Caco-2 (cell line): ENCODE data around the gene CCDC81. TPM values are rescaled to one million over a fixed set of nuclear protein-coding genes. Genes with fewer than 3 reads are reported as not detected.
A peak's percentile ranks its signal among the peaks of the same experiment; 100 is the strongest.

Experiments used
- BruUV-seq: library from RNA; stranded (reverse); fragments of 400-500 nt; replicated peaks from 2 replicates; lab custom pipeline; 2021; lab: Mats Ljungman, UMichigan
- CTCF ChIA-PET: fragments of 300-600 bp; sonication (Branson Sonifier 250); formaldehyde crosslinking; loops from one replicate; lab custom pipeline; 2022; ENCODE audit warnings: antibody characterized with exemption; lab: Charles Lee
- POLR2A ChIA-PET: fragments of 300-600 bp; sonication (Branson Sonifier 250); formaldehyde crosslinking; loops from one replicate; lab custom pipeline; 2022; ENCODE audit warnings: antibody characterized with exemption; lab: Charles Lee
- DNase-seq, 2 experiments: peaks; one replicate each; pipeline versions ENCODE4 v3.0.0 to v3.0.0-alpha.2; 2020 to 2022
- H3K27me3 ChIP-seq: replicated peaks from 2 replicates; pipeline ENCODE4 v1.6.0; 2011; ENCODE audit warnings: low read length; ENCODE audit not compliant: control insufficient read depth, insufficient read depth
- H3K36me3 ChIP-seq: 2 replicates; pipeline ENCODE4 v1.5.1; 2011; ENCODE audit warnings: low read length; ENCODE audit not compliant: control insufficient read depth, insufficient read depth
- H3K4me1 ChIP-seq: fragments of 250-450 bp; sonication (Bioruptor Pico); 2 replicates; pipeline ENCODE4 v1.5.1; 2020; ENCODE audit warnings: mild to moderate bottlenecking
- H3K4me3 ChIP-seq: 2 replicates; pipeline ENCODE4 v1.5.1; 2011; ENCODE audit warnings: low read depth, mild to moderate bottlenecking, control low read depth, low read length
- H3K9me3 ChIP-seq: fragments of 250-450 bp; sonication (Bioruptor Pico); 2 replicates; pipeline ENCODE4 v1.5.1; 2020; ENCODE audit warnings: mild to moderate bottlenecking, moderate library complexity
- H3K27ac Mint-ChIP-seq: one replicate; pipeline ENCODE4 v1.8.0; 2022; ENCODE audit warnings: mixed read lengths; ENCODE audit not compliant: unreplicated experiment
- H3K27me3 Mint-ChIP-seq: one replicate; pipeline ENCODE4 v1.8.0; 2022; ENCODE audit warnings: mixed read lengths; ENCODE audit not compliant: insufficient read depth, unreplicated experiment
- H3K36me3 Mint-ChIP-seq: one replicate; pipeline ENCODE4 v1.8.0; 2022; ENCODE audit warnings: mild to moderate bottlenecking, mixed read lengths; ENCODE audit not compliant: insufficient read depth, unreplicated experiment
- H3K4me1 Mint-ChIP-seq: one replicate; pipeline ENCODE4 v1.8.0; 2022; ENCODE audit warnings: low read depth, mixed read lengths; ENCODE audit not compliant: unreplicated experiment
- H3K4me3 Mint-ChIP-seq: one replicate; pipeline ENCODE4 v1.8.0; 2022; ENCODE audit warnings: mild to moderate bottlenecking, moderate library complexity, mixed read lengths; ENCODE audit not compliant: unreplicated experiment
- H3K9me3 Mint-ChIP-seq: one replicate; pipeline ENCODE4 v1.8.0; 2022; ENCODE audit warnings: mixed read lengths; ENCODE audit not compliant: unreplicated experiment
- CTCF ChIP-seq, 2 experiments: fragments of 200-600 bp in 1 of 2; IDR thresholded peaks; 1 replicate in 1 of 2; 2 replicates in 1 of 2; pipeline versions ENCODE4 v1.5.1 to v1.8.0; 2011 to 2022; ENCODE audit warnings: antibody characterized with exemption in 1 of 2, control low read depth in 1 of 2, inconsistent platforms in 1 of 2, low read depth in 1 of 2, low read length in 1 of 2, mild to moderate bottlenecking in 1 of 2, moderate library complexity in 1 of 2; ENCODE audit not compliant: insufficient read depth in 1 of 2, severe bottlenecking in 1 of 2, unreplicated experiment in 1 of 2
- intact Hi-C: fragments of 100-400 bp; cut with micrococcal nuclease; formaldehyde crosslinking; loops from one replicate; pipeline ENCODE4 v1.10.0; 2022; ENCODE audit not compliant: unreplicated experiment
- total RNA-seq: library from RNA; stranded (reverse); gene quantifications from 2 replicates; pipeline ENCODE4 v1.2.3, GENCODE V29; 2022

Gene CCDC81
- total RNA-seq, 1 experiment from 2014 or later, result 1.3 TPM

- Mint-ChIP-seq H3K27me3 (no peaks in the 10 kb centered on the region), H3K4me1 (peaks cover 2% of the 10 kb centered on the region), H3K9me3 (peaks cover 24% of the 10 kb centered on the region), H3K27ac (no peak overlapping the region), H3K4me3 (no peak overlapping the region), H3K36me3 (no peaks in the 10 kb centered on the region)
- no peak for DNase-seq
- CTCF ChIA-PET, result no interaction called here
- Histone ChIP-seq H3K9me3 (no peaks in the 10 kb centered on the region), H3K4me3 (no peak overlapping the region), H3K36me3 (no peaks in the 10 kb centered on the region), H3K27me3 (no peaks in the 10 kb centered on the region), H3K4me1 (peaks cover under 1% of the 10 kb centered on the region)
- no TSS peak for BruUV-seq
- intact Hi-C loops, result no loop called here
- POLR2A ChIA-PET, result no interaction called here
- TF ChIP-seq CTCF (IDR thresholded peaks at IDR 0.05; ENCODE audit: insufficient read depth in 1 of 2, low read depth in 1 of 2, low read length in 1 of 2, severe bottlenecking in 1 of 2, unreplicated experiment in 1 of 2), result no peak
These were observed 9.1 kb upstream of the CCDC81 start for GRCh38 chr11:86365546-86365945.

- no TSS peak for BruUV-seq
- Histone ChIP-seq H3K4me1 (peaks cover 14% of the 10 kb centered on the region), H3K4me3 (no peak overlapping the region), H3K27me3 (no peaks in the 10 kb centered on the region), H3K36me3 (no peaks in the 10 kb centered on the region), H3K9me3 (peaks cover 12% of the 10 kb centered on the region)
- no peak overlapping the region for H3K27ac Mint-ChIP-seq
- H3K4me3 Mint-ChIP-seq, result no peak overlapping the region
- no peak for DNase-seq
- POLR2A ChIA-PET, result no interaction called here
- H3K9me3 Mint-ChIP-seq, result peaks cover 27% of the 10 kb centered on the region
- CTCF ChIA-PET, result no interaction called here
- intact Hi-C loops, result no loop called here
- H3K36me3 Mint-ChIP-seq, result peaks cover 6% of the 10 kb centered on the region
- H3K27me3 Mint-ChIP-seq, result no peaks in the 10 kb centered on the region
- TF ChIP-seq CTCF (IDR thresholded peaks at IDR 0.05; ENCODE audit: insufficient read depth in 1 of 2, low read depth in 1 of 2, low read length in 1 of 2, severe bottlenecking in 1 of 2, unreplicated experiment in 1 of 2), result no peak
- H3K4me1 Mint-ChIP-seq, result peaks cover 14% of the 10 kb centered on the region
These were observed 5.0 kb upstream of the CCDC81 start for GRCh38 chr11:86369668-86370067.

GRCh38 chr11:86370171-86370570 lies 4.5 kb upstream of the CCDC81 start:
- H3K4me1 ChIP-seq, result peaks cover 14% of the 10 kb centered on the region
- Mint-ChIP-seq H3K27me3 (no peaks in the 10 kb centered on the region), H3K9me3 (peaks cover 27% of the 10 kb centered on the region), H3K27ac (peak overlapping the region; percentile 30), H3K4me1 (peaks cover 14% of the 10 kb centered on the region), H3K36me3 (peaks cover 6% of the 10 kb centered on the region), H3K4me3 (no peak overlapping the region)
- peaks cover 12% of the 10 kb centered on the region for H3K9me3 ChIP-seq
- no peaks in the 10 kb centered on the region for H3K36me3 ChIP-seq
- no peak for TF ChIP-seq CTCF (IDR thresholded peaks at IDR 0.05; ENCODE audit: insufficient read depth in 1 of 2, low read depth in 1 of 2, low read length in 1 of 2, severe bottlenecking in 1 of 2, unreplicated experiment in 1 of 2)
- intact Hi-C loops, result no loop called here
- DNase-seq, result no peak
- no peak overlapping the region for H3K4me3 ChIP-seq
- no peaks in the 10 kb centered on the region for H3K27me3 ChIP-seq
- no TSS peak for BruUV-seq
- CTCF ChIA-PET, result no interaction called here
- POLR2A ChIA-PET, result no interaction called here
